PC-3 (cell line): Measurements from ENCODE around the gene RPS6KA1. TPM values are rescaled to one million over a fixed set of nuclear protein-coding genes. Genes with fewer than 3 reads are reported as not detected.

Experiments
- ATAC-seq: fragments of 200-7000 bp; cut with Tn5 transposase; 2 replicates; pipeline ENCODE4 v1.9.1; 2020; ENCODE audit warnings: mild to moderate bottlenecking, moderate library complexity
- BruUV-seq: library from RNA; stranded (reverse); fragments of 400-500 nt; replicated peaks from 2 replicates; lab custom pipeline; 2021; lab: Mats Ljungman, UMichigan
- CTCF ChIA-PET: fragments of 300-600 bp; sonication (Branson Sonifier 250); formaldehyde crosslinking; loops from one replicate; lab custom pipeline; 2022; ENCODE audit warnings: antibody characterized with exemption; lab: Charles Lee
- POLR2A ChIA-PET: fragments of 300-600 bp; sonication (Branson Sonifier 250); formaldehyde crosslinking; loops from one replicate; lab custom pipeline; 2022; ENCODE audit warnings: antibody characterized with exemption; ENCODE audit not compliant: unreplicated experiment; lab: Charles Lee
- DNase-seq: peaks from one replicate; pipeline ENCODE4 v3.0.0-alpha.2; 2015
- H2AFZ ChIP-seq: fragments of 300-600 bp; sonication (generic); 2 replicates; pipeline ENCODE4 v1.6.0; 2016; ENCODE audit warnings: antibody characterized with exemption, low read length
- H3F3A ChIP-seq: fragments of 300-600 bp; sonication (generic); one replicate; pipeline ENCODE4 v1.6.0; 2017; ENCODE audit warnings: antibody characterized with exemption, low read length, control low read depth, mild to moderate bottlenecking; ENCODE audit not compliant: unreplicated experiment
- H3K27ac ChIP-seq: fragments of 300-600 bp; sonication (generic); 2 replicates; pipeline ENCODE4 v1.5.1; 2016; ENCODE audit warnings: mild to moderate bottlenecking, low read length
- H3K27me3 ChIP-seq: fragments of 300-600 bp; sonication (generic); 2 replicates; pipeline ENCODE4 v1.6.1; 2016; ENCODE audit warnings: low read length, mixed read lengths
- H3K36me3 ChIP-seq: fragments of 300-600 bp; sonication (generic); 2 replicates; pipeline ENCODE4 v1.6.1; 2016; ENCODE audit warnings: low read depth, mixed run types, low read length, mixed read lengths
- H3K4me1 ChIP-seq: fragments of 300-600 bp; sonication (generic); 2 replicates; pipeline ENCODE4 v1.5.1; 2016; ENCODE audit warnings: low read length; ENCODE audit not compliant: insufficient read depth
- H3K4me2 ChIP-seq: fragments of 300-600 bp; sonication (generic); 2 replicates; pipeline ENCODE4 v1.6.0; 2016; ENCODE audit warnings: low read length
- H3K4me3 ChIP-seq: fragments of 300-600 bp; sonication (generic); 2 replicates; pipeline ENCODE4 v1.5.1; 2016; ENCODE audit warnings: mild to moderate bottlenecking, low read length, mixed read lengths
- H3K79me2 ChIP-seq: fragments of 300-600 bp; sonication (generic); 2 replicates; pipeline ENCODE4 v1.6.1; 2017; ENCODE audit warnings: low read length, mixed read lengths
- H3K9ac ChIP-seq: fragments of 300-600 bp; sonication (generic); 2 replicates; pipeline ENCODE4 v1.6.0; 2016; ENCODE audit warnings: mild to moderate bottlenecking, low read length
- H3K9me2 ChIP-seq: fragments of 300-600 bp; sonication (generic); replicated peaks from 2 replicates; pipeline ENCODE4 v1.6.1; 2016; ENCODE audit warnings: mixed run types, low read length, mixed read lengths
- H3K9me3 ChIP-seq: fragments of 300-600 bp; sonication (generic); 2 replicates; pipeline ENCODE4 v1.6.1; 2016; ENCODE audit warnings: low read length, mixed read lengths
- H4K20me1 ChIP-seq: fragments of 300-600 bp; sonication (generic); 2 replicates; pipeline ENCODE4 v1.6.1; 2016; ENCODE audit warnings: low read length, mixed read lengths
- CTCF ChIP-seq: fragments of 300-600 bp; sonication (generic); conservative IDR thresholded peaks from 2 replicates; pipeline ENCODE4 v1.5.1; 2017; ENCODE audit warnings: antibody characterized with exemption, low read depth, mild to moderate bottlenecking, low read length
- EZH2 ChIP-seq: fragments of 300-600 bp; sonication (generic); IDR thresholded peaks from one replicate; pipeline ENCODE4 v1.6.1; 2017; ENCODE audit warnings: antibody characterized with exemption, mild to moderate bottlenecking, low read length; ENCODE audit not compliant: unreplicated experiment
- EZH2phosphoT487 ChIP-seq: fragments of 300-600 bp; sonication (generic); IDR thresholded peaks from 2 replicates; pipeline ENCODE4 v1.6.1; 2018; ENCODE audit warnings: mild to moderate bottlenecking, antibody characterized with exemption, low read length, borderline replicate concordance
- intact Hi-C: fragments of 100-400 bp; cut with micrococcal nuclease; formaldehyde crosslinking; loops from 2 replicates; pipeline ENCODE4 v1.9.0; 2023
- microRNA-seq: library from miRNA; unstranded; fragments of <30 nt; microRNA quantifications from one replicate; pipeline ENCODE4 v1.1.0, GENCODE V29; 2020; ENCODE audit not compliant: unreplicated experiment
- total RNA-seq: library from RNA; depleted of rRNA; stranded (reverse); fragments of >200 nt; gene quantifications from 2 replicates; pipeline ENCODE4 v1.2.3, GENCODE V29; 2014; rRNA removed

Gene RPS6KA1
- total RNA-seq, 1 experiment from 2014 or later: 98.2 TPM

DNA sequence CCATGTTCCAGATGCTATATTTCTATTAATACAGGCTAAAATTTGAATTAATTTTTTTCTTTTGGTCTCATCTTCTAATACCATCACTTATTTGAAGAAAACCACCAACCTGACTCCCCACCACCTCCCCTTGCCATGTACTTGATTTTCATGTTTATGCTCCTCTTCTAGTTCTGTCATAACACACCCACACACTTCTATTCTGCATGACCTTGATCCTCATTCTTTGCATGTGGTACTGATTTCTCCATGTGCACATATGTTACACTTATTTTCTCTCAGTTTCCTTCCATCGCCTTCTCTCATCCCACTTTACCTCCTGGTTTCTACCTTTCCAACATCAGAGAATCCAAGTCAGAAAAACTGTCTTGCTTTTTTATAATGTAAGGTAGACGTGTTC, 87.3 kb downstream of the RPS6KA1 start:
- no peaks in the 10 kb centered on the region for H3K9me2 ChIP-seq
- no peaks in the 10 kb centered on the region for H4K20me1 ChIP-seq
- H3K27ac ChIP-seq: no peak overlapping the region
- no TSS peak for BruUV-seq
- CTCF ChIA-PET: no interaction called here
- no peak overlapping the region for H3K4me3 ChIP-seq
- POLR2A ChIA-PET: no interaction called here
- H2AFZ ChIP-seq: no peak overlapping the region
- peaks cover 14% of the 10 kb centered on the region for H3K4me1 ChIP-seq
- H3K27me3 ChIP-seq: no peaks in the 10 kb centered on the region
- DNase-seq: no peak
- intact Hi-C loops: no loop called here
- H3K36me3 ChIP-seq: no peaks in the 10 kb centered on the region
- no peak overlapping the region for H3K4me2 ChIP-seq
- ATAC-seq: no peak
- H3F3A ChIP-seq: no peaks in the 10 kb centered on the region
- no peak overlapping the region for H3K9ac ChIP-seq
- TF ChIP-seq CTCF (no peak), EZH2phosphoT487 (no peak), EZH2 (no peak)
- no peaks in the 10 kb centered on the region for H3K9me3 ChIP-seq
- no peaks in the 10 kb centered on the region for H3K79me2 ChIP-seq

- no peaks in the 10 kb centered on the region for H3F3A ChIP-seq
- ChIA-PET CTCF (no interaction called here), POLR2A (interaction anchor here (0.5 to 0.7 kb wide), 2 partner anchors 41 to 183 kb away, joined by 6 read pairs; no protein-coding TSS in a partner anchor)
- H3K36me3 ChIP-seq: no peaks in the 10 kb centered on the region
- H4K20me1 ChIP-seq: no peaks in the 10 kb centered on the region
- intact Hi-C loops: no loop called here
- no peaks in the 10 kb centered on the region for H3K9me2 ChIP-seq
- no peak overlapping the region for H3K9ac ChIP-seq
- H3K4me3 ChIP-seq: no peak overlapping the region
- H3K79me2 ChIP-seq: no peaks in the 10 kb centered on the region
- ATAC-seq (no peak), DNase-seq (peak; percentile 1)
- no peak overlapping the region for H3K4me2 ChIP-seq
- BruUV-seq: no TSS peak
- H3K27me3 ChIP-seq: no peaks in the 10 kb centered on the region
- H3K27ac ChIP-seq: no peak overlapping the region
- TF ChIP-seq EZH2 (no peak), CTCF (no peak), EZH2phosphoT487 (no peak)
- H3K4me1 ChIP-seq: peaks cover 15% of the 10 kb centered on the region
- H2AFZ ChIP-seq: no peak overlapping the region
- no peaks in the 10 kb centered on the region for H3K9me3 ChIP-seq
These were observed 89.0 kb downstream of the RPS6KA1 start for GRCh38 chr1:26618561-26618960.

Small RNA genes lying within 50 kb of the gene (microRNA-seq; reads per million reads assigned to microRNA genes)
- gene MIR1976: 6.3 reads per million, percentile 28 among the genes with 10 or more reads in this experiment

Other genes starting within 250 kb of the RPS6KA1 start
- gene SH3BGRL3, start 249.7 kb upstream of the RPS6KA1 start, total RNA-seq: 181 and 193 TPM in 2 replicates
- gene UBXN11, start 223.1 kb upstream of the RPS6KA1 start, total RNA-seq: 19.4 and 24.6 TPM in 2 replicates
- not detected in 2 replicates for gene CD52, start 211.8 kb upstream of the RPS6KA1 start, total RNA-seq
- gene CRYBG2, start 175.6 kb upstream of the RPS6KA1 start, total RNA-seq: 15.3 and 16.1 TPM in 2 replicates
- gene ZNF683, start 157.0 kb upstream of the RPS6KA1 start, total RNA-seq: not detected in 2 replicates
- gene LIN28A, start 118.9 kb upstream of the RPS6KA1 start, total RNA-seq: not detected in 2 replicates
- 49.6 and 52.8 TPM in 2 replicates for gene DHDDS, start 97.4 kb upstream of the RPS6KA1 start, total RNA-seq
- gene HMGN2, start 57.3 kb upstream of the RPS6KA1 start, total RNA-seq: 822 and 888 TPM in 2 replicates
- 43.8 and 78.0 TPM in 2 replicates for gene ARID1A, start 166.3 kb downstream of the RPS6KA1 start, total RNA-seq